ENCODE results near the gene PODN. TPM values are rescaled to one million over a fixed set of nuclear protein-coding genes. Genes with fewer than 3 reads are reported as not detected.

Gene PODN
- total RNA-seq, 1 donor from 2014 or later: 19.4 TPM

DNA sequence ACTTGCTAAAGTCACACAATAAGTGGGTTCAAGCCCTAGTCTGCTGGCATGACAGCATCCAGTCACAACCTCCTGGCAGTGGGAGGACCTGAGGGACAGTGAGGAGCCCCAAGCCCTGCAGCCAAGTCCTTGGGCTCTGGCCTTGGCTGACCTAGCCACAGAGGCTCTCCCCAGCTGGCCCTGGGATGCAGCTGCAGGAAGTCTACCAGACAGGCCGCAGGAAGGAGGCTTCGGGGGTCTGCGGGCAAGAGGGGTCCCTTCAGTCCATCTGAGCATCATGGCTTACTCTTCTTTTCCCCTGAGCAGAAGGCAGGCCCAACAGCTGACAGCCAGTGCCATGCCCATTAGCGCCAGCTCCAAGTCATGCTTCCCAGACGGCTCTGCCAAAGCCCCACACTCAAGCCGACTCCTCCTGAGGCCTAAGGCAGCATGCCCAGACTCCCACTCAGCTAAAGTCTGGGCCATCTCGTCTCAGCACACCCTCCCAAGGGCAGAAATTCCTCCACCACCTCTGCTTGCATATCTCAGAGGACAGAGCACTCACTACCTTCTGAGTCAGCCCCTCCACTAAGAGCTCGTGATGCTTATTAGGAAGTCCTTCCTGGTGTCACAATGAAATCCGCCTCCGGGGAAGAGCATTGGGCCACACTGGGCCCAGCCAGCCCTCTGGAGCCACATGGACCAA lies 60.3 kb downstream of the PODN start:
- intact Hi-C loops (cut with DNase I): loop anchor here (5.0 kb wide), 2 partner anchors 55 to 60 kb away; partner anchors contain the start of gene PODN
- no peak for DNase-seq (ENCODE audit: low spot score)

DNA sequence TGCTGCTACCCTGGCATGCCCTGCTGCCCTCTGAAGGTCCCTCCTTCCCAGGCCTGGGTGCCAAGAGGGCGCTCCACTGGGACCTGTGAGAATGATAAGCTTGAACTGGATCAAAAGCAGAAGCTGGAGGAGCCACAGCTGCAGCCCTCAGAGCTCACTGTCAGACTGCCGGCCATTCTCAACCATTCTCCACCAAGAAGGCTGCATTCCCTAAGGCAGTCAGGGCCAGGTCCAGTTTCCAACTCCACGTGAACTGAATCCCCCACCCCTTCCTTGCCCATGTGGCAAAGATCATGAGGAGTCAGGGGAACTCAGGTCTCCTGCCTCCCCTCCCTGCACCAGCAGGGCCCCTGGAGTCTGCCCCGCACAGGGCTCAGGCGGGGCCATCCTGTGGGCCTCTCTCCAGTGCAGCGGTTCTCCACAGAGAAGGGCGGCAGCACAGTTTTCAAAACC lies 61.0 kb downstream of the PODN start:
- no peak for DNase-seq (ENCODE audit: low spot score)
- intact Hi-C loops (cut with DNase I): loop anchor here (5.0 kb wide), 2 partner anchors 54 to 61 kb away; partner anchors contain the start of gene PODN

DNA sequence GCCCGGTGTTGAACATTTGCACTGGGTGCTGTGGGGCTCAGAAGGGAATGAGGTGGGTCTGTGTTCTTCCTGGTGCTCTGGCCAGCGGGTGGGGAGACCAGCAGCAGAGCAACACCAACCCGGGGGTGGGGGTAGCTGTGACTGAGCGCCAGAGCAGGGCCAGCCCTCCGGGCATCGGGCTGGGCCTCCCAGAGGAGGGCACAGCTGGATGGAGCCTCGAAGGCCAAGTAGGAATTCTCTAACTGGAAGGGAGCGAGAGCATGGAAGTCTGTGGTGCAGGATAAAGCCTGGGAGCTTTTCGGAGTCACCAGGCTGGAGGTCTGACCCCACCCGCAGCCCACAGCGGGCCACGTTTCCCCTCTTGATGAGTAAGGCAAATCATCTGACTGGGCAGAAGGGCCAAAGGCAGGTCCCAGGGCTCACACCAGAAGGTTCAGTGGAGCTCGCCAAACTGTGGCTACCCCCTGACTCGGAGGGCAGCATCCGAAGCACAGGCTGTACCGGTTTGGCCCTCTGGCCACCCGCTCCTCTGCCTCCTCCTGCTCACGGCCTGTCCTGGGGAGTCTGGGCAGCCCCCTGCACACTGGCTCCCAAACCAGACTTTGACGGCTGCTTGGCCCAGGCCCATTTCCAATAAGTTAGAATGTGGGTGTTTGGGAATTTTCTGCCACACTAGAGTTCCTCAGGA lies 61.6 kb downstream of the PODN start:
- intact Hi-C loops (cut with DNase I): loop anchor here (5.0 kb wide), 2 partner anchors 54 to 61 kb away; partner anchors contain the start of gene PODN
- no peak for DNase-seq (ENCODE audit: low spot score)

DNA sequence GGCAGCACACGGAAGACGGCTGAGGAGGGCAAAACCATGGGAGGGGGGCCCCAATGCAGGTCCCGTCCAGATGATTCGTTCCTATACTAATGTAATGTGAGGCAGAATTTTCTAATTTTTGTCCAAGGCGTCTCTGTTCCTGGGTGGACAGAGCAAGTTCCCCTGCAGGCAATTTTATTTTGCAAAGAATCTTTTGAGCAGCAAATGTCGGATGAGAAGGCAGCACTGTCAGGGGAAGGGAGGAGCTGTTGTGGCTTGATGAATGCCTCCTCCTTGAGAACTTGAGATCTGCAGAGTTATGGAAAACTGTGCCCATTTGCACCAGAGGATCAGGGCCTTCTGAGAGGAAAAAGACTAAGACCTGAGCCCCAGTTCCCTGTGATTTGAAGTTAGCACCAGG lies 63.1 kb downstream of the PODN start:
- no peak for DNase-seq (ENCODE audit: low spot score)
- intact Hi-C loops (cut with DNase I): no loop called here

DNA sequence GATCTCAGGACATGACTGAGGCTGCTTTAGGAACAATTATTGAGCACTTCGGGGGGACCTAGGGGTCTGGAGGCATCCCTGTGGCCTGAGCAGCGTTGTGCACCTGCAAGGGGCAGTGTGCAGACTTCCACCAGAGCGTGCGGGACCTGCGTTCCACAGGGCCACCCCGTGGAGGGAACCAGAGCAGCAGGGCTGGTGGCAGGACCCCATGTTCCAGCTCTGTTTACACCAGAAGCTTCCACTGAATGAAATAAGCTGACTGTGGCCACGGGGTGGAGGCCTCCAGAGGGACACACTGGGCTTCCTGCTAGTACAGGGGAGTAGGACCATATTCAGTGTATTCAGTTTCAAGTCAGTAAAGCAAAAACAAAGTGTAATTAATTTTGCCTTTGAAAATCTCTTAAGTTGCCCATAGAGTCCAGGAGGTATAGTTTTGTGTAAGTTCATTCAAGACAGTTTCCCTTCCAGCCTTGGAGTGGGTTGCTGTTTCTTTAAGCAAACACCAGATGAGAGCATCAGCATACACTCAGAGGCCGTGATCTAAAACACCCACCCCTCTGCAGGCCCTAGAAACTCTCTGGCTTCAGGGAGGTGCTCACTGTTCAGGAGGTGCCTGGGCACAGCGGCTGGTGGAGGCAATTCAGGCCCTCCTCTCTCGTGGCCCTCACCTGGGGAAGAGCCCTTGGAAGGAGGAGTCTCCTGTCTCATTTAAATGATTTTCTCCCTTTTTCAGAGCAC lies 63.8 kb downstream of the PODN start:
- no peak for DNase-seq (ENCODE audit: low spot score)
- intact Hi-C loops (cut with DNase I): no loop called here

DNA sequence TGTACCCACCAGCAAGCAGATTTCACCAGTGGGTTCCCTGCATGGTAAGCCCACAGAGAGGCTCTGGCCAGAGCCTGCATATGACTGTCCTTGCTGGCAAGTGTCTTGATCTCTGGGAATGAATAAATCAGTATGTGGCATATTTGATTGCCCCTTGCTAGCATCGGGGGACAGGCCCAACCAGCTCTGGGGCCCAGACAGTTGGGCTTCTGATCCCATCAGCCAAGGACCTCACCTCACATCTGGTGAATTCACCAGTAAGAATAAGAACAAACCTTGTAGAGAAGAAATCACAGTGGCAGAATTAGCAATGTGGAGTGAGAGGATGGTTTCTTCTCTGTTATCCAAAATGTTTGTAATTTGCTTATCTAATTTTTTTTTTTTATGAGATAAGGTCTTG lies 64.5 kb downstream of the PODN start:
- intact Hi-C loops (cut with DNase I): no loop called here
- no peak for DNase-seq (ENCODE audit: low spot score)

DNA sequence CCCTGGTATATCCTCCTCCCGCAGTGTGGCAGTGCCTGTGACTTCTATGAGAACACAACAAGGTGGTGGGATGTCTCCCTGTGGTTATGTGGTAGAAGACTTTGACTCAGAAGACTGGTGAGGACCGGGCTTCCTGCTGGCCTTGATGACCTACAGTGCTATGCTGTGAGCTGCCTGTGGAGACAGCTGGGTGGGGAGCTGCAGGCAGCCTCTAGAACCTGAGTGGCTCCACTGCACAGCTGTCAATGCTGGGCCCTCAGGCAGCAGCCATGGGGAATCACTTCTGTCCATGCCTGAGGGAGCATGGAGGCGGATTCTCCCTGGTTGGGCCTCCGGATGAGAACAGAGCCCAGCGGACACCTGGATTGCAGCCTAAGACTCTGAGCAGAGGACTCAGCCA lies 65.5 kb downstream of the PODN start:
- no peak for DNase-seq (ENCODE audit: low spot score)
- intact Hi-C loops (cut with DNase I): no loop called here

DNA sequence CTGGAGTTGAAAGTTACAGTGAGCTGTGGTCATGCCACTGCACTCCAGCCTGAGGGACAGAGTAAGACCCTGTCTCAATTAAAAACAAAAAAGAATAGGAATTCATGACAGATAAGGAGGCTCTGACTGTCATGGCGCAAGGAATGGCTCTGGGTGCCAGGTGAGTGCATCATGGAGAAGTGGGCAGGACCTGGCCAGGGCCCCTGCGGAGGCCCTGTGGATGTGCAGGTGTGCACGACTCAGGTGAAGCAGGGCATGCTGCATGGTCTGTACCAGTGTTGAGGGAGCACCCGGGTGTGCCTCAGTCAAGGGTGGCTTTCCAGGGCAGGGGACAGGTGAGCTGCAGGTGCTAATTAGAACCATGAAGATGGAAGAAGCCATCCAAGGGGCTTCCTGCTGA lies 66.4 kb downstream of the PODN start:
- intact Hi-C loops (cut with DNase I): no loop called here
- no peak for DNase-seq (ENCODE audit: low spot score)

DNA sequence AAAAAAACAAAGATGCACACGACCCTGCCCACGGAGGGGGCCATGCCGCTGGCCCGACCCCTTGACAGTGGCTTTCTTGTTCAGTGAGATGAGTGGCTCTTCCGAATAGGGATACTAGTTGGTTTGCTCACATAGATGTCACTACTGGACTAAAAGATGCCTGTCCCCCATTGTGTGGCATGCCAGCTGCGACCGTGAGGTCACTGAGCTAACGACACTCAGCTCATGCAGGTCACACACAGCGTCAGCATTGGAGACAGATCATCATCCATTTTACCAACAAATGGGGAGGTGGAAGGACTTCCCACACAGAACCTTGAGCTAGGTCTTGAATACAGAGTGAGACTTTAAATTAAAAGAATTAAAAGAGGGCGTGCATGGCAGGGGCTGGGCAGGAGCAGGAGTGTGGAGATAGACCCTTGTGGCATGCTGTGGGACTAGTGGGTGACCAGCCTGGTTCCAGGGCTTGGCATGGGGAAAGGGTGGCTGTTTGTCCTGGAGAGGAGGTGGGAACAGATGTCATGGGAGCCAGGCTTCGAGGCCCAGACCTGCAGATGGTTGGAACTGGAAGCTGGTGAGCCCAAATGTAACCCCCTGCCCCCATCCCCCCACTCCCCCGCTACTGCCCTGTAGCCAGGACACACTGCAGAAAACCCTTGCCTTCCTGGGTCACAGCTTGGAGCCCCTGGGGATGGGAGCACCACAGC lies 68.0 kb downstream of the PODN start:
- intact Hi-C loops (cut with DNase I): no loop called here
- peak; percentile 35 for DNase-seq (ENCODE audit: low spot score)

DNA sequence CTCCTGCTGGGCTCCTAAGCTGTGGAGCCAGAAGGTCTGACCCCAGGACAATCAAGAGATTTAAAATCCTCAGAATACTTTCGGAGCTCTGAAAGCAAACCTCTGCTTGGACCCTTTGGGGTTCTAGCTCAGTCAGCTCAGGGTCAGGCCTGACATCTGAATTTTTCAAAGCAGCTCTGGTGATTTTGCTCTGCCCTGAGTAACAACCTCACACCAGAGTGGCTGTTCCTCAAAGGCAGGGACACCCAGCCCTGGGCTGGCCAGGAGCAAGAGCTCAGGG lies 68.5 kb downstream of the PODN start:
- intact Hi-C loops (cut with DNase I): no loop called here
- DNase-seq (ENCODE audit: low spot score): peak; percentile 27

DNA sequence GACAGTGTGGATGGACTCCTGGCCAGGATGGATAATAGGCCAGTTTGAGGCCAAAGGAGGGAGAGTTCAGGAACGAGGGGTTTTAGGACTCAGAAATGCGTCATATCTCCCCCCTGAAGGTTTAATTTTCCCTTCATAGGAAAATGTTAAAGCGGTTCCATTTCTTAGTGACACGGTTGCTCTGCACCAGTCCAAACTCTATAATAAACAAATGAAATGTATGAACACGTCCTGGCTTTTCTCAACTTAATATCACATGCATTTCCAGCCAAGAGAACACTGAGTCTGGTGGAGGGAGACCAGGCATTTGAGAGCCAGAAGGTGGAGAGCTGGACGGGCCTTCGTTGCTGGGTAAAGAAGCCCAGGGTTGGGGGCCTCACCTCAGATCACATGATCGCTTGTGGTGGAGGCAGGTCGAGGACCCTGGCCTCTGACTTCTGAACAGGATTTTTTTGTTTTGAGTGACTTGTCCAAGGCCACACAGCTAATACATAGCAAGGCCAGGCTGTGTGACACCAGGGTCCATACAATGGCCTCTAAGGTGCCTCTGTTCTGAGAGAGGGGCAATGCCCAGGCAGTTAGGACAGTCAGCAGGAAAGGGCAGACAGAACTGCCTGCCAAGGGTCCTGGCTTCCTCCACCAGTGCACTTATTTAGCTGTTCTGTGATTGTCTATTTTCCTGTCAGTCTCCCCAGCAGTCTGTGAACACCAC lies 69.0 kb downstream of the PODN start:
- intact Hi-C loops (cut with DNase I): no loop called here
- peak; percentile 27 for DNase-seq (ENCODE audit: low spot score)

DNA sequence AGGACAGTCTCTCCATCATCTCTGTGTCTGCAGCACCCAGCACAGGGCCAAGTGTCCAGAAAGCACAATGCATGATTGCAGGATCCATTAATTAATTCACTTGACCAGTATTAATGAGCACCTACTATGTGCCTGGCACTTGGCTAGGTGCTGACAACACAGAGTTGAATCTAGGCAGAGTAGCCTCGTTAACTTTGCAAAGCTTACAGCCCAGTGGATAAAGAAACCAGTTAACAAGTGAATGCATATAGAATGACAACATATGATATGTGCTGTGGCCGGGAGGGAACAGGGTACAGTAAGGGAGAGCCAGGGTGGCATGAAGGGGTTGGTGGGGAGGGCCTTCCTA lies 69.6 kb downstream of the PODN start:
- peak; percentile 43 for DNase-seq (ENCODE audit: low spot score)
- intact Hi-C loops (cut with DNase I): no loop called here

DNA sequence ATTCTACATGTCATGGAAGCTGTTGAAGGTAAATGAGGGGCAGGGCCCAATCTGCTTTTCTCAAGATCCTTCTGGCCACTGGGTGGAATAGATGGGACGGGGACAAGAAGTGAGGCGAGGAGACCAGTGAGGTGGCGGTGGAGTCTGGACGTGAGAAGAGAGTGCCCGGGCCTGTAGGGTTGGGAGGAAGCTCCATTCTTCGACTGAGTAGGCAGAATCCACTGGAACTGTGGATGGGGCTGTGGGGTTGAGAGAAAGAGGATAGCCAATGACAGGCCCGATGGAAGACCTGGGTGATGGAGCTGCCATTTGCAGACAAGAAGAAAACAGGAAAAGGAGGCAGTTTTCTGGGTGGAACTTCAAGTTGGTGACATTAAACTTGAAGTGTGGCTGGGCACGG lies 70.2 kb downstream of the PODN start:
- intact Hi-C loops (cut with DNase I): no loop called here
- peak; percentile 55 for DNase-seq (ENCODE audit: low spot score)

DNA sequence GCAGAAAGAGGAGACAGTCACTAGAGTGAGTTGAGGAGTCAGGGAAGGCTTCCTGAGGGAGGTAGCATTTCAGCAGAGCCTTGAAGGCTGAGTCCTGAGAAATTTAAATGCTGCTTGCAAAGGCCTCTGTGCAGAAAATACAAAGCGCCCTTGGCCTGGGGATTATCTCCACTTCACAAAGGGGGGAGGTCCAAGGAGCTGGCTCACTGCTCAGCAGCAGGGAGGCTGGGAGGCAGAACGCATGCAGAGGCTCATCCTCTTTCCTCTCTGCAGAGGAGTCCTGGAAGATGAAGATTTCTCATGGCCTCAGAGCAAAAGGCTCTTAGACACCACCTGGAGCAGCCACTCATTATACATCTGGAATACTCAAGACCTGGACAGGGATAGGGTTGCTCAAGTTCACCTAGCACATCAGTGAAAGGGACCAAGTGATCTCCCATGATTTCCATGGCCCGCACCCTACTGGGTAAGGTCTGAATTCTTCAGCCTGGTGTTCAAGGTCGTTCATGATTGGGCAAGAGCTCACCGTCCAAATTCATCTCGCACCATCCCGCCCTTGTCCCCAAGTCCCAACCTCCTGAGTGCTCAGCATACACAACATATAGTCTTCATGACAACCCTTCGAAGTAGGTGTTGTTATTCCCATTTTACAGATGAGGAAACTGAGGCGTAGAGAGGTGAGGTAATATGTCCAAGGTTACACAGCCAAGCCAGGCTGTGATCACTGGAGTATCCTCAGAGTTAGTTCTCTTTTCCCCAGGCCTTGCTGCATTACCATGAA lies 71.4 kb downstream of the PODN start:
- no peak for DNase-seq (ENCODE audit: low spot score)
- intact Hi-C loops (cut with DNase I): no loop called here

DNA sequence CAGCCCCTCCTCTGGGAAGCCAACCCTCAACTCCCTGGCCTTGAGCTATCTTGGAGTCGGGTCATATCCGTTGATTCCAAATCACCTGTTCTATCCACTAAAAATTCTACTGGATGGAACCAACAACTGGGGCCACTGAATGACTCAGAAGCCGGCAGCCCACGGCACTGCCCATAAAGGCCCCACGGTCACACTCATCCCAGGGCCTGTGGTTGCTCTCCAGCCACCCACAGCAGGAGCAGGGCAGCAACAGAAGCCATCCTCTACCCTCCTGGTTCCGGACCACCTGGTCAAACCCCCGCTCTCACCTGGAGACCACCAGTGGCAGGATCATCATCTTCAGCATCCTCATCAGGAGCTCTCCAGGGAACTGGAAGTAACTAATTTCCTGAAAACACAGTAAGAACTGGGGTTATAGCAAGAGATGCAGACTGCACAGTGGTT lies 72.1 kb downstream of the PODN start:
- intact Hi-C loops (cut with DNase I): no loop called here
- DNase-seq (ENCODE audit: low spot score): no peak
